Stomach (tissue), 4 donors: ENCODE measurements around the gene FTO.

Experiments used
- POLR2A ChIP-seq, 4 donors: fragments of 450-650 bp; IDR thresholded peaks; one replicate each; pipeline ENCODE4 v1.6.1; 2016; ENCODE audit warnings: antibody characterized with exemption in 4 of 4, control low read depth in 2 of 4, mild to moderate bottlenecking in 1 of 4, moderate library complexity in 1 of 4
- POLR2AphosphoS5 ChIP-seq, 3 donors: sonication (generic); formaldehyde crosslinking; IDR thresholded peaks; one replicate each; pipeline ENCODE4 v1.6.1; 2016; ENCODE audit warnings: antibody characterized with exemption in 3 of 3
- TF ChIP-seq, protein P1 (sequence below), 7 experiments: fragments of 450-650 bp in 4 of 7; fragments of 200-600 bp in 3 of 7; sonication (generic) in 3 of 7; IDR thresholded peaks; one replicate each; pipeline ENCODE4 v1.5.1; 2016 to 2019; ENCODE audit warnings: antibody characterized with exemption in 7 of 7, control low read depth in 2 of 7, mild to moderate bottlenecking in 1 of 7

DNA sequence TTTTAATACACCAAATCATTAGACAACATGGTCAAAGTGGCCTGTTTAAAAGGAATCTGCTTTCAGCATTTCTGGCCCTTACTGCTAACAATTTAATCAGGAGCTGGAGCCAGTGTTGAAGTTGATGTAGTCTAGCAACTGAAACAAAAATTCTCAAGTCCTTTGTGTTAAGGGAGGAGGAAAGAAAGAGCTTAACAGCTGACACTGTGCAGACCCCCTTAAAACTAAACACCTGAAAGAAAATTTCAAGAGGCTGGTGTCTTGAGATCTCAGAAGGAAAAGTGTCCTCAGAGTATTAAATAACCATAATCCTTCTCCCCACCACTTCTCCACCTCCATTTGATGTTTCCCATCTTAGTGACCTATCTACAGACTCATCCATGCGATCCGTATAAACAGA, 232.1 kb downstream of the FTO start:
- TF ChIP-seq POLR2A (IDR thresholded peaks at IDR 0.05) (no peak), POLR2AphosphoS5 (IDR thresholded peaks at IDR 0.05) (no peak)
- TF ChIP-seq, protein P1, sequence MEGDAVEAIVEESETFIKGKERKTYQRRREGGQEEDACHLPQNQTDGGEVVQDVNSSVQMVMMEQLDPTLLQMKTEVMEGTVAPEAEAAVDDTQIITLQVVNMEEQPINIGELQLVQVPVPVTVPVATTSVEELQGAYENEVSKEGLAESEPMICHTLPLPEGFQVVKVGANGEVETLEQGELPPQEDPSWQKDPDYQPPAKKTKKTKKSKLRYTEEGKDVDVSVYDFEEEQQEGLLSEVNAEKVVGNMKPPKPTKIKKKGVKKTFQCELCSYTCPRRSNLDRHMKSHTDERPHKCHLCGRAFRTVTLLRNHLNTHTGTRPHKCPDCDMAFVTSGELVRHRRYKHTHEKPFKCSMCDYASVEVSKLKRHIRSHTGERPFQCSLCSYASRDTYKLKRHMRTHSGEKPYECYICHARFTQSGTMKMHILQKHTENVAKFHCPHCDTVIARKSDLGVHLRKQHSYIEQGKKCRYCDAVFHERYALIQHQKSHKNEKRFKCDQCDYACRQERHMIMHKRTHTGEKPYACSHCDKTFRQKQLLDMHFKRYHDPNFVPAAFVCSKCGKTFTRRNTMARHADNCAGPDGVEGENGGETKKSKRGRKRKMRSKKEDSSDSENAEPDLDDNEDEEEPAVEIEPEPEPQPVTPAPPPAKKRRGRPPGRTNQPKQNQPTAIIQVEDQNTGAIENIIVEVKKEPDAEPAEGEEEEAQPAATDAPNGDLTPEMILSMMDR (IDR thresholded peaks at IDR 0.05), result no peak
